Sigmoid colon (tissue), 7 donors: ENCODE measurements around the gene RAI14. TPM values are rescaled to one million over a fixed set of nuclear protein-coding genes. Genes with fewer than 3 reads are reported as not detected.
"Not testable (repeated sequence)": the region's sequence is repeated elsewhere in the genome, so short reads cannot be mapped to it uniquely, and the experiment has no call there.

Experiments
- DNase-seq: peaks from one replicate; pipeline ENCODE4 v3.0.0-alpha.2; 2019
- H3K27ac ChIP-seq, 4 donors: fragments of 200-600 bp; sonication (generic); one replicate each; pipeline ENCODE4 v1.5.1; 2016 to 2019; ENCODE audit warnings: mild to moderate bottlenecking in 1 of 4
- H3K27me3 ChIP-seq, 3 donors: fragments of 200-600 bp; sonication (generic); one replicate each; pipeline ENCODE4 v1.5.1; 2019; ENCODE audit warnings: mild to moderate bottlenecking in 1 of 3
- H3K36me3 ChIP-seq, 4 donors: fragments of 200-600 bp; sonication (generic); one replicate each; pipeline ENCODE4 v1.5.1; 2016 to 2019
- H3K4me1 ChIP-seq, 4 donors: fragments of 200-600 bp; sonication (generic); one replicate each; pipeline ENCODE4 v1.5.1; 2017 to 2019
- H3K4me3 ChIP-seq, 4 donors: fragments of 200-600 bp; sonication (generic); one replicate each; pipeline ENCODE4 v1.5.1; 2017 to 2019; ENCODE audit warnings: mild to moderate bottlenecking in 2 of 4, moderate library complexity in 1 of 4
- H3K9me3 ChIP-seq, 4 donors: fragments of 200-600 bp in 3 of 4; sonication (generic) in 3 of 4; one replicate each; pipeline versions ENCODE4 v1.5.1 to v1.6.1; 2013 to 2019
- CTCF ChIP-seq, 4 experiments: fragments of 450-650 bp in 3 of 4; fragments of 200-600 bp in 1 of 4; IDR thresholded peaks; one replicate each; pipeline ENCODE4 v1.5.1; 2016 to 2019; ENCODE audit warnings: antibody characterized with exemption in 4 of 4, mild to moderate bottlenecking in 3 of 4, moderate library complexity in 2 of 4
- EP300 ChIP-seq, 4 donors: sonication (generic); formaldehyde crosslinking; IDR thresholded peaks; one replicate each; pipeline ENCODE4 v1.6.1; 2017; ENCODE audit warnings: antibody characterized with exemption in 4 of 4
- POLR2A ChIP-seq, 2 donors: fragments of 450-650 bp; IDR thresholded peaks; one replicate each; pipeline ENCODE4 v1.6.1; 2016; ENCODE audit warnings: antibody characterized with exemption in 2 of 2, mild to moderate bottlenecking in 2 of 2, moderate library complexity in 2 of 2
- POLR2AphosphoS5 ChIP-seq, 4 donors: sonication (generic); formaldehyde crosslinking; IDR thresholded peaks; one replicate each; pipeline ENCODE4 v1.6.1; 2017; ENCODE audit warnings: antibody characterized with exemption in 4 of 4
- WGBS, 2 donors: extraction: QIAGEN DNeasy Blood & Tissue Kit; methylation state at CpG; one replicate each; pipeline ENCODE4 v1.1.7; 2013; 5-methylcytosine and 5-hydroxymethylcytosine counted together
- intact Hi-C: fragments of 100-400 bp; cut with DNase I; formaldehyde crosslinking; loops from one replicate; pipeline ENCODE4 v1.15.1; 2023
- polyA plus RNA-seq, 3 donors: library from polyadenylated mRNA; stranded (reverse); fragments of 200-250 nt; gene quantifications; one replicate each; pipeline ENCODE4 v1.2.3, GENCODE V29; 2013
- total RNA-seq, 4 donors: library from RNA; depleted of rRNA; stranded (reverse); fragments of >200 nt; gene quantifications; one replicate each; pipeline ENCODE4 v1.1.0, GENCODE V29; 2016
- donor health status: healthy with polysubstance abuse.
- donor health status: Bipolar disorder and iron deficiency.
- donor health status: healthy.

RAI14 gene
- total and polyA plus RNA-seq, 7 donors = 6.7 to 89.5 (median 23.4) TPM

DNA sequence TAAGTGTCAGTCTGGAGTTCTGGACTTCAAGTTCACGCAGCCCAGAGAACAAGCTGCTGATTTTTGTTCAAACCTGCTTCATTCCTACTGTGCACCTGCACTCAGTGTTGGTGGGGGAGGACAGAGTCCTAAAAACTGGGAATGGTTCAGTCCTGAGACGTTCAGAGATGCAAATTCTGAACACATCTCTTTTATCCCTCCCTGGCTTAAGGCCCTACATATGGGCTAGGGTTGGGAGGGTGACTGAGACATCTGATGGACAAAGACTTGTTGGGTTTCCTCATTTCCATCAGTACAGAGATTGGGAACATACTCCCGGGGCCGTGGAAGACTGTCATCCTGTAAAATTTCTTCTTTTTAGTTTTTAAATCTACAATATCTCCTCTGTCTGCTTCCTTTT lies 99.8 kb downstream of the RAI14 start:
- no peaks in the 10 kb centered on the region for H3K27me3 ChIP-seq
- 85 to 86% methylated on average over 4 of the region's 4 CpGs for WGBS, 2 donors
- H3K4me3 ChIP-seq = no peak overlapping the region
- no peaks in the 10 kb centered on the region for H3K9me3 ChIP-seq
- H3K27ac ChIP-seq = no peak overlapping the region
- intact Hi-C loops = no loop called here
- peaks cover 0 to 17% (median 0%) of the 10 kb centered on the region in 4 donors for H3K36me3 ChIP-seq
- TF ChIP-seq EP300 (IDR thresholded peaks at IDR 0.05) (no peak), POLR2A (IDR thresholded peaks at IDR 0.05) (no peak), POLR2AphosphoS5 (IDR thresholded peaks at IDR 0.05) (no peak), CTCF (IDR thresholded peaks at IDR 0.05) (no peak)
- no peak for DNase-seq
- H3K4me1 ChIP-seq = peaks cover 0 to 13% (median 4%) of the 10 kb centered on the region in 4 donors

- intact Hi-C loops = no loop called here
- H3K9me3 ChIP-seq = no peaks in the 10 kb centered on the region
- DNase-seq = no peak
- peak overlapping the region in 1 of 4 donors; percentile 3 for H3K27ac ChIP-seq
- H3K36me3 ChIP-seq = peaks cover 0 to 23% (median 0%) of the 10 kb centered on the region in 4 donors
- WGBS, 2 donors = 44 to 73% methylated on average over 20 of the region's 20 CpGs
- no peaks in the 10 kb centered on the region for H3K27me3 ChIP-seq
- H3K4me1 ChIP-seq = peaks cover 0 to 15% (median 6%) of the 10 kb centered on the region in 4 donors
- TF ChIP-seq CTCF (IDR thresholded peaks at IDR 0.05) = no peak
- no peak for TF ChIP-seq EP300 (IDR thresholded peaks at IDR 0.05)
- TF ChIP-seq POLR2AphosphoS5 (IDR thresholded peaks at IDR 0.05) = no peak
- no peak for TF ChIP-seq POLR2A (IDR thresholded peaks at IDR 0.05)
- no peak overlapping the region for H3K4me3 ChIP-seq
Measured at GRCh38 chr5:34756781-34757624, 100.9 kb downstream of the RAI14 start.

- Histone ChIP-seq H3K27me3 (no peaks in the 10 kb centered on the region), H3K4me1 (peaks cover 0 to 27% (median 12%) of the 10 kb centered on the region in 4 donors), H3K4me3 (no peak overlapping the region), H3K27ac (no peak overlapping the region), H3K9me3 (no peaks in the 10 kb centered on the region), H3K36me3 (peaks cover 0 to 23% (median 0%) of the 10 kb centered on the region in 4 donors)
- DNase-seq = no peak
- TF ChIP-seq POLR2AphosphoS5 (IDR thresholded peaks at IDR 0.05) (no peak), EP300 (IDR thresholded peaks at IDR 0.05) (no peak), CTCF (IDR thresholded peaks at IDR 0.05) (no peak), POLR2A (IDR thresholded peaks at IDR 0.05) (no peak)
- WGBS, 2 donors = 91 to 96% methylated on average over 3 of the region's 3 CpGs
- intact Hi-C loops = no loop called here
Measured at GRCh38 chr5:34758514-34758913, 102.4 kb downstream of the RAI14 start.

GRCh38 chr5:34759213-34759612 lies 103.1 kb downstream of the RAI14 start:
- H3K27ac ChIP-seq, H3K27me3 ChIP-seq, intact Hi-C loops, DNase-seq, H3K9me3 ChIP-seq, H3K4me3 ChIP-seq: not testable (repeated sequence)
- H3K36me3 ChIP-seq = peaks cover 0 to 23% (median 0%) of the 10 kb centered on the region in 4 donors
- WGBS, 2 donors = 80 to 93% methylated on average over 5 of the region's 5 CpGs
- peaks cover 0 to 27% (median 13%) of the 10 kb centered on the region in 4 donors for H3K4me1 ChIP-seq

DNA sequence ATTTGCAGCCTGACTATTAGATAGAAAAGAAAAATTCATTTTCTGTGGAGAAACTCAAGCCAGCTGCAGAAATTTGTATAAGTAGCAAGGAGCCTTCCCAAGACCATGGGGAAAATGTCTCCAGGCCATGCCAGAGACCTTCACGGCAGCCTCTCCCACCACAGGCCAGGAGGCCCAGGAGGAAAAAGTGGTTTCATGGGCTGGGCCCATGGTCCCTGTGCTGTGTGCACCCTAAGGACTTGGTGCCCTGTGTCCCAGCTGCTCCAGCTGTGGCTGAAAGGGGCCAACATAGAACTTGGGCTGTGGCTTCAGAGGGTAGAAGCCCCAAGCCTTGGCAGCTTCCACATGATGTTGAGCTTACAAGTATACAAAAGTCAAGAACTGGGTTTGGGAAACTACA lies 109.5 kb downstream of the RAI14 start:
- Histone ChIP-seq H3K4me1 (peaks cover 0 to 14% (median 9%) of the 10 kb centered on the region in 4 donors), H3K36me3 (peaks cover 0 to 8% (median 0%) of the 10 kb centered on the region in 4 donors), H3K27me3 (no peaks in the 10 kb centered on the region), H3K27ac (no peak overlapping the region), H3K4me3 (no peak overlapping the region), H3K9me3 (no peaks in the 10 kb centered on the region)
- DNase-seq = no peak
- no peak for TF ChIP-seq POLR2A (IDR thresholded peaks at IDR 0.05)
- no peak for TF ChIP-seq CTCF (IDR thresholded peaks at IDR 0.05)
- no peak for TF ChIP-seq POLR2AphosphoS5 (IDR thresholded peaks at IDR 0.05)
- TF ChIP-seq EP300 (IDR thresholded peaks at IDR 0.05) = no peak
- intact Hi-C loops = no loop called here
- 93 to 100% methylated on average over 1 of the region's 1 CpG for WGBS, 2 donors
